Measurements from ENCODE around the gene TRIM65.

TRIM65 gene, protein sequence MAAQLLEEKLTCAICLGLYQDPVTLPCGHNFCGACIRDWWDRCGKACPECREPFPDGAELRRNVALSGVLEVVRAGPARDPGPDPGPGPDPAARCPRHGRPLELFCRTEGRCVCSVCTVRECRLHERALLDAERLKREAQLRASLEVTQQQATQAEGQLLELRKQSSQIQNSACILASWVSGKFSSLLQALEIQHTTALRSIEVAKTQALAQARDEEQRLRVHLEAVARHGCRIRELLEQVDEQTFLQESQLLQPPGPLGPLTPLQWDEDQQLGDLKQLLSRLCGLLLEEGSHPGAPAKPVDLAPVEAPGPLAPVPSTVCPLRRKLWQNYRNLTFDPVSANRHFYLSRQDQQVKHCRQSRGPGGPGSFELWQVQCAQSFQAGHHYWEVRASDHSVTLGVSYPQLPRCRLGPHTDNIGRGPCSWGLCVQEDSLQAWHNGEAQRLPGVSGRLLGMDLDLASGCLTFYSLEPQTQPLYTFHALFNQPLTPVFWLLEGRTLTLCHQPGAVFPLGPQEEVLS

GRCh38 chr17:75896415-75897159 is at the start of gene TRIM65:
Gene TRIM65 (minus strand): TSS chr17:75896951. CDS start chr17:75896937, 14 bp downstream.
- peak; percentile 81 to 89 for DNase-seq

GRCh38 chr17:75945211-75945610 is 48.5 kb upstream of the TRIM65 start:
- peak; percentile 84 to 98 for DNase-seq

DNA sequence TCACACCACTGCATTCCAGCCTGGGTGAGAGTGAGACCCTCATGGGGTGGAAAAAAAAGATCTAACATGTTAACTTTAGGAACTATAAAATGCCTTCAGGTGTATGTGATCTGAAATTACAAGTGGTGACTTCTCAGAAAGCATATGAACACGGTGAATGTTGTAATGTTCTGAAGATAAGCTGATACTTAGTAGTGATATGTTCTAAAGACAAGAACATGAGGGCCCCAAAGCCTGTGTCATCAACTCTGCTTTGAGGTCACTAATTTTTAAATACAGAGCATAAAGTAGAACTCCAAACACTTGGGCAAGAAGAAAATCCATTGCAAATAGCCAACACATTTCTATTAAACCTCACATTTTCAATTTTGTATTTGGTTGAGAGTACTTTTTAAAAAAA is 46.7 kb upstream of the TRIM65 start:
- DNase-seq, result no peak

- DNase-seq, result no peak
Observed at GRCh38 chr17:75942473-75942872, 45.7 kb upstream of the TRIM65 start.

GRCh38 chr17:75941442-75941819 is 44.7 kb upstream of the TRIM65 start:
- DNase-seq, result peak in 1 of 2 experiments; percentile 36

DNA sequence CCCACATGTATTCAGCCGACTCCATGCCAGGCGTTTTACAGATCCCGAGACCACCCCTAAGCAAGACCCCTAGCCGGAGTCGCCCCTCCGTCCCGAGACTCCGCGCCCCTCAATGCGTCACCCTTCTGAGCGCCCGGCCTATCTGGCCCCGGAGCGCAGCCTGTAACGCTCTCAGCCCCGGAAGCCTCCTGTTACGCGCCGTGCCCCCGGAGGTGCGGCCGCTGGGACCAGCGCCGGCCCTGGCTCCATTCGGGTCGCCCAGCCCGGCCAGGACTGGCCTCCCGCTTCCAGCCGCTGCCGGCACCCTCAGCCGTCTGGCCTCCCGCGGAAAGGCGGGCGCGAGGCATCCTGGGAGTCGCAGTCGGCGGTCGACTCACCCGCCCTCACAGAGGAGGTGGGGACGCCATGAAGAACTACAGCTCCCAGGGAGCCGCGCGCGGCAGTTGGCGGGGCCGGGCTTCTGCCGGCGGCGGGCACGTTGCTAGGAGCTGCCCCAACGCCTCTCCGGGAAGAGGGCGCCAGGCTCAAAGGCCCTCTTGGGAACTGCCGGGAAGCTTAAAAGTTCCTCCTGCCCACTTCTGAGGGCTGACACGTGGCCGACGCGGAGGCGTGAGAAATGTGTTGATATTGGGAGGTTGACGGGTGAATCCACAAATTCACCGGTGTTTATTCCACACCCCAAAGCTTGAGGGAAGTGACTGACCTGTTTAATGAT is 44.1 kb upstream of the TRIM65 start, which contains the start of gene FBF1:
Gene FBF1 (minus strand): TSS at position 316 of the 715 bp plus-strand sequence. CDS start 2,893 bp downstream, outside the sequence.
- DNase-seq, result peak; percentile 98 to 99

DNA sequence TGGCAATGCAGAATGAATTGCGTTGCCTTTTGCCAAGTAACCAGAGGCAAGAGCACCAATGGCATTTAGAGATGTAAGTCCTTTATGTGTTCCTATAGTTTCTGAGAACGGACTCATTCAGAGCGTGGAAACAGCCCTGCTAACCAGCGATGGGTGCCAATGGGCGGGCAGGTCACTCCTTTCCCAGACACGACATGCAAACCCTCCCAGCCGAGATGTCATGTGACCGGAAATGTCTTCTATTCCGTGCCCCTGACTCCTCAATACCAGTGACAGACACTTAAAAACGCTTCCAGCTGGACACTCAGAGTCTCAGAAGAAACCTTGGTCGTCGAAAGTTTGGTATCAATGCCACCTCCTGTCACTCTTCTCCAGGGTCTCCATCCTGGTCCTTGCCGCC is 40.9 kb upstream of the TRIM65 start:
- DNase-seq, result no peak

DNA sequence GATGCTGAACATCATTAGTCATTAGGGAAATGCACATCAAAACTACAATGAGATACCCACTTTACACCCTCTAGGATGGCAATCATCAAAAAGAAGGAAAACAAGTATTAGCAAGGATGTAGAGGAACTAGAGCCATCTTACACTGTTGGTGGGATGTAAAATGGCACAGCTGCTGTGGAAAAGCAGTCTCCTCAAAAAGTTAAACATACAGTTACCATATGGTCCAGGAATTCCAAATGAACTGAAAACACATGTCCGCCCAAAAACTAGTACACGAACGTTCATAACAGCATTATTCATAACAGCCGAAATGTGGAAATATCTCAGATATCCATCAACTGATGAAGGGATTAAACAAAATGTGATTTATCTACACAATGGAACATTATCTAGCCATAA is 37.1 kb upstream of the TRIM65 start:
- DNase-seq, result no peak

- no peak for DNase-seq
Observed at GRCh38 chr17:75932852-75933251, 36.1 kb upstream of the TRIM65 start.

DNA sequence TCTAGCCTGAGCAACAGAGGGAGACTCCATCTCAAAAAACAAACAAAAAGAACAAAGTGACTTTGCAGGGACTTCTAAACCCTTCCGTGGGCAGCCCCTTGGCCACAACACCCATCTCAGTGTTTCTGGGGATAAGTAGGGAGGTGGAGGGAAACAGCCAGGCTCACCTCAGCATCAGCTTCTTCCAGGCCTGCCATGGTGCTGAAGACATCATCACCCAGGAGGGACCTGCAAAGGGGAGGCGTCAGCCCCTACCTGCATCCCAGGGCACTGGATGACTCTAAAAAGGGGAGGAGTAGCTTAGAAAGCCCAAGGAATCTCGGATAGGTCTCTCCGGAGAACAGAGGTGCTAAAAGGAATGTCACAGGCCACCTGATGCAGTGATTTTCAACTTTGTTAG is 34.3 kb upstream of the TRIM65 start:
- no peak for DNase-seq

DNA sequence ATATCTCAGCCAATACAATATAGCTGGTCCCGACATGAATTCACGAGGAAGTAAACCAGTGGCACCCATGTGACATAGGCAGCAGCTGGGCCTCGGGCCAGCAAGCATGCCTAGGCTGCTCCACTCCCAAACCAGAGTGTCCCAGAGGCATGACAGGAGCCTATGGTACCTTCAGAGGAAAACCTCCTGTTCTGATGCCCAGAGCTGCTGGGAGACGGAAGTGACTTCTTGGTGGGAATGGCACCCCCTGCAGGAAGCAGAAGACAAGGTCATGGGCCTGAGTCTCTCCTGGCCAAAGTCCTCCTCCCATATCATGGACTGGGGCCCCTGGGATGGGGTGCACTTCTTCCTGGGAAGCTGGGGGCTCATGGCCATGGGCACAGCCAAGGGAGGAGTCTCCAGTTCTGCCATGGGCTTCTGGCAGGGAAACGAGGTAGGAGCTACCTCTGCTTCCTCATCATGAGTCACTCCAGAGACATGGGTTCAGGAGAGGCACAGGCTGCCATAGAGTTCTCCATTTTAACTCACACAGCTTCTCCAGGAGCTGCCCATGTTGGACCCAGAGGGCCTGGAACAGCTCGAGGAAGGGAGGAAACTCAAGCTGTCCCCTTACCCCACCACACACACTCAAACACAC is 30.7 kb upstream of the TRIM65 start:
- DNase-seq, result peak in 1 of 2 experiments; percentile 35

DNA sequence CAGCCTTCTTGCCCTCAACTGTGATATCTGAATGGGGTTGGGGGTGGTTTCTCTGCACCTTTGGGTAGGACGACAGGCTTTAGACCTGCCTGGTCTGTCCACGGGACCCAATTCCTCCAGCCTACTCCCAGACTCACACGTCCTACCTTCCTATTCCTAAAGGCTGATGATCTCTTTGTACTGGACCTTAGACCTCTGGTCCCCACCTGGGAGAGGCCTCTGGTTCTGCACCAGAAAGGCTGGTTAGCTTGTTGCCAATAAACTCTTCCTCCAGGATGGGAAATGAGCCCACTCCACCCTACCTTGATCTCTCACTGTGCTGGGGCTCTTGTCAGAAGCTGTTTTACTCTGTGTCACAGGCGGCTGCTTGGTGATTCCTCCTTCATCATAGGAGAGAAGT is 29.7 kb upstream of the TRIM65 start:
- DNase-seq, result no peak

DNA sequence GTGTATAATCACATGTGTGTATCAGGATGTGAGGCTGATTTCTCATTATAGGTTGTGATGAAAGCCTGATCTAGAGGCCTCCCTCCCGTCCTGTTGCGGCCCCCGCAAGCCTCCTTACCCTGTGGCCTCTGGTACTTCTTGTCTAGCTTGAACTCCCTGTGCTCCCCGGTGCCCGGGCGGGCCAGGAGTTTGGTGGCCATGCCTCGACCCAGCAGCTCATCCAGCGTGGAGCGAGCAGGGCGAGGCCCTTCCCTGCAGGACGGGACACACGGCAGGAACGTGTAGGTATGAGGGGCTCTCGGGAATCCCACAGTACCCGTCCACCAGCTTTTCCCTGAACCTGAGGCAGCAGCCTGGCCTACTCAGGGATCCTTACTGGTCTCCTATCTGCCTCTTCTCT is 29.2 kb upstream of the TRIM65 start:
- DNase-seq, result no peak

DNA sequence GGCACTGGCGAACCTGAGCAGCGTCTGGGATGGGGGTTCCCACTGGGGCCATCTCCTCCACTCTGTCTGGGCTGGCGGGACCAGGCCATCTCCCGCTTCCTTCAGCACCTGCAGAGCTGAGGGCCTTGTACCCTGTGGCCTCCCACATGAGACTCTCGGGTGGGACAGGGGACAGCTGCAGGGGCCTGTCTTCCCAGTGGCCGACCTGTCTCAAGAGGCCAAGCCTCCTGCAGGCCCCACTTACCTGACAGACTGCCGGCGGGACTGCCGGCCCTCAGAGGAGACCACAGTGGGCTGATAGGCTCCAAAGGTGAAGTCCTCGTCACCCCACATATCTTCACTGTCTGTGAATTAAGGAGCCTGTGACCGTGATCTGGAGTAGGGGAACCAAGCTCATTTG is 28.4 kb upstream of the TRIM65 start:
- DNase-seq, result no peak

GRCh38 chr17:75922963-75923874 is 26.5 kb upstream of the TRIM65 start:
- DNase-seq, result no peak

DNA sequence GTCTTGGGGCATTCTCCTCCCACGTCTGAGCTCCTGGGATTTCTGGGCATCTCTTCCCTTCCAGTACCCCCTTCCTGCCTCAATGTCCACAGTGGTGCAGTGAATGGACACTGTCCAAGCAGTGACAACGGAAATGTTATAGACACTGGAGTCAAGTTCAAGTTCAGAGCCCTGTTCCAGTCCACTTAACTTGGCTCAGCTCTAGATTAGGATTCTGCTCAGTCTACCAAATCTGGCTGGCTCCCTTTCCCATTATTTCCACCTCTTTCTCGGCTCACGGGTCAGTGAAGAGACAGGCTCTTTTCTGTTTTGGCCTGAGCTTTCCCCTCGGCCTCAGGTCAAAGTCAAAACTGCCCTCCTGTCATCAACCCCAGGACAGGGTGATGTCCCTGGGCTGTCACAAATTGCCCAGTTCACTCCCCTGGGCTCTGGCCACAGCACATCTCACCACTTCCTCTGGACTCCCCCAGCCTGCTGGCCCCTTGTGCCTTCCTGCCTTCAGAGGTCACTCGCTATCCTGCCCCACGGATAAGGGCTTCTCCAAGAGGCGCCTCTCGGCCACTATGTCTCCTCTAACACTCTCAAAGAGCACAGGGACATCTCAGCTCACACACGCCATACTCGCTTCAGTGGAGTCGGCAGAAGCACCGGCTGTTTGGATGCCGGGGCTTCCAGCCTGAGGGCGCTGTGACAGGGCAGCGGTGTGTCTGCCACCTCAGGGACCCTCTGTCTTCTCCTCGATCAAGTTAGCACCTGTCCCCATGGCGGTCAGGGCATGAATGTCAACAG is 25.6 kb upstream of the TRIM65 start:
- DNase-seq, result no peak

GRCh38 chr17:75921596-75921995 is 24.8 kb upstream of the TRIM65 start:
- no peak for DNase-seq

- no peak for DNase-seq
Observed at GRCh38 chr17:75920045-75920560, 23.4 kb upstream of the TRIM65 start.

- no peak for DNase-seq
Observed at GRCh38 chr17:75919611-75920010, 22.9 kb upstream of the TRIM65 start.

DNA sequence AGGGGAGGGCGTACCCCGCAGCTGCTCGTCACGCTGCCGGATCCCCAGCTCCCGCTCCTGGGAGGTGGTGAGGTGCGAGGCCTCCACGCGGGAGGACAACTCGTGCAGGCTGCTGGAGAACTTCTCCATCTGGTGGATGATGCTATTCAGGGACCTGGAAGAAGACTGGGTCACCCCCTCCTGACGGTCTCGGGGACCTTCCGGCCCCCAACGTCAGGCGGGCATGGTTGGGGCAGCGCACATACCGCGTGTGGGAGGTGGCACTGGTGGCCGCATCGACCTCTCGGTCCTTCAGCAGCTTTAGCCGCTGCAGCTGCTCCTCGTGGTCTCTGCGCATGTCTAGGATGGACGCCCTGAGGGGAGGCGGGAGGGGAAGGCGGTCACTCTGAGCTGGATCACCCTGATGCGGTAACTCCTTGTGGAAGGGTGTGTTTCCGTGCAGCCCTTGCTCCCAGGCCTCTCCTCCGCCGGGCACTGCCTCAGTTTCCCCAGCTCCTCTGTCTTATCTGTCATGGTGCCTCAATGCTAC is 21.2 kb upstream of the TRIM65 start:
- DNase-seq, result peak in 1 of 2 experiments; percentile 56

All from NCI-H524 (cell line).